Measurements from ENCODE around the gene WNT2B.

The WNT2B gene

DNA sequence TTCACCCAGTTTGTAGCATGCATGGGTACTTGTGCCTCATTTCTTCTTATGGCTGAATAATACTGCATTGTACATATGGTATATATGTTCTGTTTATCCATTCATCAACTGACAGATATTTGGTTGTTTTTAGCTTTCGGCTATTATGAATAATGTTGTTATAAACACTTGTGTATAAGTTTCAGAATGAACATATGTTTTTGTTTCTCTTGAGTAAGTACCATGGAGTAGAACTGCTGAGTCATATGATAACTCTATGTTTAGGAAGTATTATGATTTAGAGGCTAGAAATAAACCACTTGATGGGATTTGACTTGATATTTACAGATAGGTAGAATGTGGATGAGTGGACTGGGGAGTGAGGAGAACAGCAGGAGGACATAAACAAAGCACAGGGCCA lies 48.6 kb downstream of the WNT2B start:
- H3K36me3 ChIP-seq (ENCODE audit: control insufficient read depth in 1 of 2, insufficient read depth in 2 of 2, low read length in 2 of 2): peaks cover 0 to 2% of the 10 kb centered on the region in 2 experiments
- H3K4me1 ChIP-seq (ENCODE audit: control insufficient read depth in 1 of 2, insufficient read depth in 2 of 2, low read length in 2 of 2): no peaks in the 10 kb centered on the region
- no peak overlapping the region for H3K4me2 ChIP-seq (ENCODE audit: low read length)
- no peak overlapping the region for H2BK5ac ChIP-seq (ENCODE audit: low read depth, low read length, poor library complexity)
- H3K79me1 ChIP-seq (ENCODE audit: low read length): no peaks in the 10 kb centered on the region
- no peak overlapping the region for H3K9ac ChIP-seq (ENCODE audit: low read length)
- no peaks in the 10 kb centered on the region for H3K27me3 ChIP-seq (ENCODE audit: insufficient read depth, low read length)
- no peaks in the 10 kb centered on the region for H3K79me2 ChIP-seq (ENCODE audit: control insufficient read depth, insufficient read depth, low read length, poor library complexity)
- no peak for DNase-seq
- H4K91ac ChIP-seq (ENCODE audit: low read depth, low read length): no peak overlapping the region
- H2AK5ac ChIP-seq (ENCODE audit: low read length): no peak overlapping the region
- H3K14ac ChIP-seq (ENCODE audit: low read length): no peak overlapping the region
- no peak overlapping the region for H3K18ac ChIP-seq (ENCODE audit: low read length)
- H2AFZ ChIP-seq (ENCODE audit: insufficient read depth, low read length, poor library complexity): no peak overlapping the region
- no peak overlapping the region for H3K27ac ChIP-seq (ENCODE audit: low read depth, low read length)
- no peak overlapping the region for H3K23ac ChIP-seq (ENCODE audit: low read length)
- H4K8ac ChIP-seq (ENCODE audit: low read depth, low read length): no peak overlapping the region
- no peak overlapping the region for H3K4me3 ChIP-seq (ENCODE audit: low read depth, low read length)
- H4K12ac ChIP-seq (ENCODE audit: low read depth, low read length): no peak overlapping the region
- no CpG with 5 or more reads among the region's 1 CpG for WGBS (ENCODE audit: extremely low coverage, insufficient coverage, insufficient read length)
- H2BK120ac ChIP-seq (ENCODE audit: insufficient read depth, low read length, poor library complexity): no peak overlapping the region
- no peak overlapping the region for H2BK12ac ChIP-seq (ENCODE audit: low read length)
- H3K4ac ChIP-seq (ENCODE audit: low read depth, low read length): no peak overlapping the region
- H3K9me3 ChIP-seq (ENCODE audit: insufficient read depth, low read depth, low read length): no peaks in the 10 kb centered on the region

DNA sequence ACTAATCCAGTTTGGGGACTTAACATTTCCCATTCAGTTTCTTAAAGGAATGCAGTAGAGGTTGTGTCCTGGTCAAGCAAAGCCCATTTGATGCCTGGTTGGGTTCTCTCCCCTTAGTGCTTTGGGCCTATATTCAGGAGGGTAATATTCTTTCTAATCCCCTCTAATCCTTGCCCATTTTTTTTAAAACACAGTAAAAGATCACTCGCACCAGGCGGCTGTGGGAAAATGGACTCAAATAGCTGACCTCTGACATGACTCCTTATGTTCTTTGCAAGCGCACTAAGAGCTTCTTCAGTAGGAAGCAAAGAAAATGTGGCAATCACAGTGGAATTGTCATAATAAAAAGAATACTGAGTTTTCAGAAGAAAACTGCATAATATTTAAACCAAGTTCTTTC lies 49.9 kb downstream of the WNT2B start:
- H3K18ac ChIP-seq (ENCODE audit: low read length): no peak overlapping the region
- no peak overlapping the region for H4K91ac ChIP-seq (ENCODE audit: low read depth, low read length)
- no peak overlapping the region for H3K4ac ChIP-seq (ENCODE audit: low read depth, low read length)
- H2AK5ac ChIP-seq (ENCODE audit: low read length): no peak overlapping the region
- H3K79me2 ChIP-seq (ENCODE audit: control insufficient read depth, insufficient read depth, low read length, poor library complexity): no peaks in the 10 kb centered on the region
- WGBS (ENCODE audit: extremely low coverage, insufficient coverage, insufficient read length): no CpG with 5 or more reads among the region's 3 CpGs
- H3K27ac ChIP-seq (ENCODE audit: low read depth, low read length): no peak overlapping the region
- no peak overlapping the region for H3K9ac ChIP-seq (ENCODE audit: low read length)
- H2BK5ac ChIP-seq (ENCODE audit: low read depth, low read length, poor library complexity): no peak overlapping the region
- no peak overlapping the region for H2BK120ac ChIP-seq (ENCODE audit: insufficient read depth, low read length, poor library complexity)
- no peak overlapping the region for H4K12ac ChIP-seq (ENCODE audit: low read depth, low read length)
- H3K23ac ChIP-seq (ENCODE audit: low read length): no peak overlapping the region
- no peaks in the 10 kb centered on the region for H3K79me1 ChIP-seq (ENCODE audit: low read length)
- H3K4me1 ChIP-seq (ENCODE audit: control insufficient read depth in 1 of 2, insufficient read depth in 2 of 2, low read length in 2 of 2): no peaks in the 10 kb centered on the region
- no peak overlapping the region for H3K14ac ChIP-seq (ENCODE audit: low read length)
- H4K8ac ChIP-seq (ENCODE audit: low read depth, low read length): no peak overlapping the region
- no peak overlapping the region for H3K4me2 ChIP-seq (ENCODE audit: low read length)
- DNase-seq: no peak
- H3K9me3 ChIP-seq (ENCODE audit: insufficient read depth, low read depth, low read length): no peaks in the 10 kb centered on the region
- H3K27me3 ChIP-seq (ENCODE audit: insufficient read depth, low read length): no peaks in the 10 kb centered on the region
- H3K4me3 ChIP-seq (ENCODE audit: low read depth, low read length): no peak overlapping the region
- H2BK12ac ChIP-seq (ENCODE audit: low read length): no peak overlapping the region
- no peaks in the 10 kb centered on the region for H3K36me3 ChIP-seq (ENCODE audit: control insufficient read depth in 1 of 2, insufficient read depth in 2 of 2, low read length in 2 of 2)
- no peak overlapping the region for H2AFZ ChIP-seq (ENCODE audit: insufficient read depth, low read length, poor library complexity)

DNA sequence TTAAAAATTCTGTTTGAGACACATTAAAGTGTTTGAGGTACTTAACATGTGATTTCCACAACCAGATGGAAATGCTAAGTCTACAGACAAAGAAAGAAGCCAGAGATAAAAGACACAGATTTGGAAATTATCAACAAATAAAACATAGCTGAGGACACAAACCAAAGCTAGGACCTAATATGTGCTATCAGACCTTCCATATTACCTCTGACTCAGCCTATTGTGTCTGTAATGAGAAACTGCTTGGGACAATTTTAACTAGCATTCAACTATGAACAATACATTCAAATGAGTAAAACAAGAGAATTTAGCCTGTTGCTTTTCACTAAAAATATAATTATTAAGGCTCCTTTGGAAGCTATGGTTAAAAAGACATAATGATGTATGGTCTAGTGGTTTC lies 54.6 kb downstream of the WNT2B start:
- Histone ChIP-seq H3K79me1 (ENCODE audit: low read length) (no peaks in the 10 kb centered on the region), H4K91ac (ENCODE audit: low read depth, low read length) (no peak overlapping the region), H3K4me3 (ENCODE audit: low read depth, low read length) (no peak overlapping the region), H3K18ac (ENCODE audit: low read length) (no peak overlapping the region), H4K8ac (ENCODE audit: low read depth, low read length) (no peak overlapping the region), H3K14ac (ENCODE audit: low read length) (no peak overlapping the region), H2AK5ac (ENCODE audit: low read length) (no peak overlapping the region), H3K9me3 (ENCODE audit: insufficient read depth, low read depth, low read length) (no peaks in the 10 kb centered on the region), H3K27me3 (ENCODE audit: insufficient read depth, low read length) (no peaks in the 10 kb centered on the region), H2BK12ac (ENCODE audit: low read length) (no peak overlapping the region), H4K12ac (ENCODE audit: low read depth, low read length) (no peak overlapping the region), H2BK120ac (ENCODE audit: insufficient read depth, low read length, poor library complexity) (no peak overlapping the region), H2AFZ (ENCODE audit: insufficient read depth, low read length, poor library complexity) (no peak overlapping the region), H3K79me2 (ENCODE audit: control insufficient read depth, insufficient read depth, low read length, poor library complexity) (no peaks in the 10 kb centered on the region), H3K4me2 (ENCODE audit: low read length) (no peak overlapping the region), H3K23ac (ENCODE audit: low read length) (no peak overlapping the region), H3K9ac (ENCODE audit: low read length) (no peak overlapping the region), H2BK5ac (ENCODE audit: low read depth, low read length, poor library complexity) (no peak overlapping the region), H3K27ac (ENCODE audit: low read depth, low read length) (no peak overlapping the region), H3K4ac (ENCODE audit: low read depth, low read length) (no peak overlapping the region), H3K4me1 (ENCODE audit: control insufficient read depth in 1 of 2, insufficient read depth in 2 of 2, low read length in 2 of 2) (no peaks in the 10 kb centered on the region), H3K36me3 (ENCODE audit: control insufficient read depth in 1 of 2, insufficient read depth in 2 of 2, low read length in 2 of 2) (no peaks in the 10 kb centered on the region)
- DNase-seq: no peak

DNA sequence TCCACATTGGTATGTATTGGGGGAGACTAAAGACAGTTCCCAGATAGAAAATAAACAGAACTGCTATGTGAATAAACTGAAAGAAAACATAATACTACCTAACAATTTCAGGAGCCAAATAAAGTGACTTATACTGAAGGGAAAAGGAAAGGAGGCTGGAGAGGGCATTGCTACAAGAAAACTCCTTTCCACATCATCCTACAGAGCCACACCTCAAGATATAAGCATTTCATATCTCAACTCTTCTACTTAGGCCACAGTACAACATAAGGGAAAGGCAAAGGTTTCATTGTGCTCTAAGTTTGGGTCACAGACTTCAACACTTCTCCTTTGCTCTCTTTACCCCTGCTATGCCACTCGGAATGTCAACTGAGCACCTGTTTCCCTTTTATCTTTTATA lies 55.3 kb downstream of the WNT2B start:
- DNase-seq: no peak
- Histone ChIP-seq H3K23ac (ENCODE audit: low read length) (no peak overlapping the region), H3K79me1 (ENCODE audit: low read length) (no peaks in the 10 kb centered on the region), H3K36me3 (ENCODE audit: control insufficient read depth in 1 of 2, insufficient read depth in 2 of 2, low read length in 2 of 2) (no peaks in the 10 kb centered on the region), H3K9me3 (ENCODE audit: insufficient read depth, low read depth, low read length) (no peaks in the 10 kb centered on the region), H2BK12ac (ENCODE audit: low read length) (no peak overlapping the region), H3K14ac (ENCODE audit: low read length) (no peak overlapping the region), H3K4ac (ENCODE audit: low read depth, low read length) (no peak overlapping the region), H2AK5ac (ENCODE audit: low read length) (no peak overlapping the region), H3K4me1 (ENCODE audit: control insufficient read depth in 1 of 2, insufficient read depth in 2 of 2, low read length in 2 of 2) (no peaks in the 10 kb centered on the region), H2BK120ac (ENCODE audit: insufficient read depth, low read length, poor library complexity) (no peak overlapping the region), H4K91ac (ENCODE audit: low read depth, low read length) (no peak overlapping the region), H4K12ac (ENCODE audit: low read depth, low read length) (no peak overlapping the region), H3K27ac (ENCODE audit: low read depth, low read length) (no peak overlapping the region), H4K8ac (ENCODE audit: low read depth, low read length) (no peak overlapping the region), H3K18ac (ENCODE audit: low read length) (no peak overlapping the region), H2AFZ (ENCODE audit: insufficient read depth, low read length, poor library complexity) (no peak overlapping the region), H3K9ac (ENCODE audit: low read length) (no peak overlapping the region), H3K4me2 (ENCODE audit: low read length) (no peak overlapping the region), H3K27me3 (ENCODE audit: insufficient read depth, low read length) (no peaks in the 10 kb centered on the region), H3K79me2 (ENCODE audit: control insufficient read depth, insufficient read depth, low read length, poor library complexity) (no peaks in the 10 kb centered on the region), H2BK5ac (ENCODE audit: low read depth, low read length, poor library complexity) (no peak overlapping the region), H3K4me3 (ENCODE audit: low read depth, low read length) (no peak overlapping the region)
- no CpG with 5 or more reads among the region's 1 CpG for WGBS (ENCODE audit: extremely low coverage, insufficient coverage, insufficient read length)

DNA sequence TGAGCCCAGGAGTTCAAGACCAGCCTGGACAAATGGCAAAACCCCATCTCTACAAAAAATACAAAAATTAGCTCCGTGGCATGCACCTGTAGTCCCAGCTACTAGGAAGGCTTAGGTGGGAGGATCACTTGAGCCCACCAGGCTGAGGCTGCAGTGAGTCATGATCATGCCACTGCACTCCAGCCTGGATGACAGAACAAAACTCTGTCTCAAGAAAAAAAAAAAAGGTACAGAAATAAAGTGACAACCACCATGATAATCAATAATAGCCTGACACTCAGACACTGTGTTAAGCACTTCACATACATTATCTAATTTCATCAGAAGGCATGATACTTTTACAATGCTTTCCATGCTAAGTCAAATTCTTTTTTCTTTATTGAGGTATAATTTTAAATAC lies 57.0 kb downstream of the WNT2B start:
- Histone ChIP-seq H3K4me3 (ENCODE audit: low read depth, low read length) (no peak overlapping the region), H3K9me3 (ENCODE audit: insufficient read depth, low read depth, low read length) (no peaks in the 10 kb centered on the region), H3K36me3 (ENCODE audit: control insufficient read depth in 1 of 2, insufficient read depth in 2 of 2, low read length in 2 of 2) (peaks cover 3 to 4% of the 10 kb centered on the region in 2 experiments), H2AFZ (ENCODE audit: insufficient read depth, low read length, poor library complexity) (no peak overlapping the region), H2AK5ac (ENCODE audit: low read length) (no peak overlapping the region), H3K9ac (ENCODE audit: low read length) (no peak overlapping the region), H2BK12ac (ENCODE audit: low read length) (no peak overlapping the region), H4K91ac (ENCODE audit: low read depth, low read length) (no peak overlapping the region), H4K12ac (ENCODE audit: low read depth, low read length) (no peak overlapping the region), H3K18ac (ENCODE audit: low read length) (no peak overlapping the region), H2BK120ac (ENCODE audit: insufficient read depth, low read length, poor library complexity) (no peak overlapping the region), H3K4me2 (ENCODE audit: low read length) (no peak overlapping the region), H3K4me1 (ENCODE audit: control insufficient read depth in 1 of 2, insufficient read depth in 2 of 2, low read length in 2 of 2) (no peaks in the 10 kb centered on the region), H2BK5ac (ENCODE audit: low read depth, low read length, poor library complexity) (no peak overlapping the region), H3K14ac (ENCODE audit: low read length) (no peak overlapping the region), H3K27me3 (ENCODE audit: insufficient read depth, low read length) (no peaks in the 10 kb centered on the region), H3K79me1 (ENCODE audit: low read length) (no peaks in the 10 kb centered on the region), H3K27ac (ENCODE audit: low read depth, low read length) (no peak overlapping the region), H4K8ac (ENCODE audit: low read depth, low read length) (no peak overlapping the region), H3K23ac (ENCODE audit: low read length) (no peak overlapping the region), H3K79me2 (ENCODE audit: control insufficient read depth, insufficient read depth, low read length, poor library complexity) (no peaks in the 10 kb centered on the region), H3K4ac (ENCODE audit: low read depth, low read length) (no peak overlapping the region)
- no peak for DNase-seq
- no CpG with 5 or more reads among the region's 1 CpG for WGBS (ENCODE audit: extremely low coverage, insufficient coverage, insufficient read length)
